GDM1 (cell line): Measurements from ENCODE around the gene POLRMT.
A peak's percentile ranks its signal among the peaks of the same experiment; 100 is the strongest.
"Not testable (repeated sequence)": the region's sequence is repeated elsewhere in the genome, so short reads cannot be mapped to it uniquely, and the experiment has no call there.

Experiments used
- DNase-seq: peaks from one replicate; lab custom pipeline; 2025; lab: John Stamatoyannopoulos, UW

Gene POLRMT

DNA sequence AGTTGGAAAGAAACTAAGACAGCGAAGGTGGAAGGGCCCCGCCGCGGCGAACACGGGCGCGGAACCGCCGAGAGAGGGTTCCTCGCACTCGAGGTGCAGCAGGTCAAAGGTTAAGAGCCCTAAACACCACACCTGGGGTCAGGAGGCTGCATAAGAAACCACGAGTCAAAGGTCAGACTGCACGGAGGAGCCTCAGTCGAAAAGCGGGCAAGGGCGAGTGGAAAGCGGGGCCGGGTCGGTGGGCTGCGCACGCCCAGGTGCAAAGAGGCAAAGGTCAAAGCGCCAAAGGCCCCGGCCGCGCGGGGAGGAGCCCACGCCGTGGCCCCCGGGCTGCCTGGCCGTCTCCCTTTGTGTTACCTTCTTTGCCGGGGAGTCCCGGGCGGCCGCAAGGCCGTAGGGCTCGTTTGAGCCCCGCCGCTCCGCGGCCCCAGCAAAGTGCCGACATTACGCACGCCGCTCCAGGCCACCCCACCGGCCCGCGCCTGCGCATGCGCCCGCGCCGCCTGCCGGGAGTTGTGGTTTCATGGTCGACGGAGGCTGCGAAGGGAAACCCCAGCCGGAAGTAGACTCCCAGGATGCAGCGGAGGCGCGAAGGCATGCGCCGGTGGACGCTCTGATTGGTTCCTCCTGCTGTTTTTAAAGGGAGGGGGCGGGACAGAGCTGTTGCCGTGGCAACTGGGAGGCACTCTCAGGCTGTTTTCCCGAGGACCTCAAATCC, at the start of gene POLRMT:
POLRMT (minus strand) TSS at position 470 of the 718 bp plus-strand sequence; CDS start at position 445, 25 bp downstream.
- DNase-seq: peak; percentile 94

- no peak for DNase-seq
Measured at GRCh38 chr19:682678-683320, 49.5 kb upstream of the POLRMT start.

- DNase-seq: no peak
Measured at GRCh38 chr19:681029-682019, 48.0 kb upstream of the POLRMT start.

DNA sequence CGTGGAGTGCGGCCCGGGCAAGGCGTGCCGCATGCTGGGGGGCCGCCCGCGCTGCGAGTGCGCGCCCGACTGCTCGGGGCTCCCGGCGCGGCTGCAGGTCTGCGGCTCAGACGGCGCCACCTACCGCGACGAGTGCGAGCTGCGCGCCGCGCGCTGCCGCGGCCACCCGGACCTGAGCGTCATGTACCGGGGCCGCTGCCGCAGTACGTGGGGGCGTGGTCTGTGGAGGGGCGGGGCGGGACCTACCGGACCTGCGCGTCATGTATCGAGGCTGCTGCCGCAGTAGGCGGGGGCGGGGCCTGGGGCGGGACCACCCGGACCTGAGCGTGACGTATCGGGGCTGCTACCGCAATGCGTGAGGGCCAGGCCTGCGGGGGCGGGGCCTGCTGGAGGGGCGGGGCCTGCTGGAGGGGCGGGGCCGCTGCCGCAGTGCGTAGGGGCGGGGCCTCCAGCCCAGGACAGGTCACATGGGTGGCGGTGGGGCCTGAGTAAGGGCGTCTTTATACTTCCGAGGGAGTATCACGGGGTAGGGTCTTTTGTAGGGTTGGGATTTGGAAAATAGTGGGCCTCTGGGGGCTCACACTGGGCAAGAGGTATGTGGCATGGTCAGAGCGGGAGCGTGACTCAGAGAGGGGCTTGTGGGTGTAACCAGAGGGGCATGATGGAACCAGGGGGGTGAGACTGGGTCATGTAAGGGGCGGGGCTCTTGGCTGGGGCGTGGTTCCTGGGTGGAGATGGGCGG, 47.1 kb upstream of the POLRMT start:
- peak; percentile 98 for DNase-seq

DNA sequence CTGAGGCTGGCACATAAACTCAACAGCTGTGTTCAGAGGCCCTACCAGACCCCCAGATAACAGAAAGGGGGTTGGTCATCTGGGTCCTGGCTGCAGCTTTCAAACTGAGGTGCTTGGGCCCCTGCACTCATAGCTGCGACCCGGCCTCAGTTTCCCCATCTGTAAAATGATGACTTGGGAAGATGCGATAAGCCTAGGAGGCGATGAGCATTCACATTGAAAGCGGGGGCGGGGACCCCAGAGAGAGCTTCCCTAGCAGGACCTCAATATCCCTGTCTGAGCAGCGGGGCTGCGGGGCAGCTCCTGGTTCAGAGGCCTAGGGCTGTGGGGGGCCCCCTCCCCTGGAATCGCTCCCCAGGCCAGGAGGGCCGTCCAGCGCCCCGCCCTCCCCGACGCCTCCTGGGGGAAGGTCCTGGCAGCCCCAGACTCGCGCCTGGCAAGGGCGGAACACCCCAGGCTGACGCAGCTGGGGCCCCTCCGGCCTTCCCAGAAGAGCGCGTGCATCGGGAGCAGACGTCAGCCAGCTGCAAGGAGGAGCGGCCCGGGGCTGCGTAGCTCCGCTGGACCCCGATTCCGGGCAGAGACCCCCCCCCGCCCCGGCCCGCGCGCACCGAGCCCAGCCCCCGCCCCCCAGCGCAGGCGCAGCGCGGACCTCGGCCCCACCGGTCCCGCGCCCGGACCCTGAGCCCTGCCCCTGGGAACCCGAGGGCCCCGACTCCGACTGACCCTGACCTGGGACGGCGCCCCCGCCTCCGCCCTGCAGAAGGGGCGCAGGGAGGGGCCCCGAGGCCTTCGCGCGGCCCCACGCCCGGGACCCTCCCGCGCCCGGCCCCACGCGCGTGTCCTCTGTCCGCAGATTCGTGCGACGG, 46.3 kb upstream of the POLRMT start:
- DNase-seq: no peak

DNA sequence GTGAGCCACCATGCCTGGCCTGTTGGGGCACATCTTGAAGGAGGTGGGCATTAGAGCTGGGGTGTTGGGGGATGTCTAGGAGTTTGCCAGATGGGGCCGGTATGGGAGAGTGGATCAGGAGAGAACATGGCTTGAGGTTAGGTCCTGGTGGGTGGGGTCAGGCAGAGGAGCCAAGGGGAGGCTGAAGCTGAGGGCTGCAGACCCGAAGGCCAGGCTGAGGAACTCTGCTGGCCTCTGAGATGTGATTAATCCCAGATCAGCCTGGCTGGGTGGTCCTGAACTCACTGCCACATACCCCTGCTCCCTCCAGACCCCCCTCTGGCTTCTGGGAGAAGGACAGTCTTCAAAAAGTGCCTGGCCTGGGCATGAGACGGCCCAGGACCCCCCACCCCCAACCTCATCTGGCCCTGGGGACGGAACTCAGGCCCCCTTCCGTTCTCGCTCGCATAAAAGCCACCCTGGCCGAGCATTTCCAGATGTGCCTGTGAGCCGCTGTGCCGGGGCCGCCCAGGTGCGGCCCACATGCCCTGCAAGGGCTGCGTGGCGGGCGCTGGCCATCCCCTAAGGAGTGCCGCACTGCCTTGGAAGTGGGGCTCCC, 45.6 kb upstream of the POLRMT start:
- no peak for DNase-seq

DNA sequence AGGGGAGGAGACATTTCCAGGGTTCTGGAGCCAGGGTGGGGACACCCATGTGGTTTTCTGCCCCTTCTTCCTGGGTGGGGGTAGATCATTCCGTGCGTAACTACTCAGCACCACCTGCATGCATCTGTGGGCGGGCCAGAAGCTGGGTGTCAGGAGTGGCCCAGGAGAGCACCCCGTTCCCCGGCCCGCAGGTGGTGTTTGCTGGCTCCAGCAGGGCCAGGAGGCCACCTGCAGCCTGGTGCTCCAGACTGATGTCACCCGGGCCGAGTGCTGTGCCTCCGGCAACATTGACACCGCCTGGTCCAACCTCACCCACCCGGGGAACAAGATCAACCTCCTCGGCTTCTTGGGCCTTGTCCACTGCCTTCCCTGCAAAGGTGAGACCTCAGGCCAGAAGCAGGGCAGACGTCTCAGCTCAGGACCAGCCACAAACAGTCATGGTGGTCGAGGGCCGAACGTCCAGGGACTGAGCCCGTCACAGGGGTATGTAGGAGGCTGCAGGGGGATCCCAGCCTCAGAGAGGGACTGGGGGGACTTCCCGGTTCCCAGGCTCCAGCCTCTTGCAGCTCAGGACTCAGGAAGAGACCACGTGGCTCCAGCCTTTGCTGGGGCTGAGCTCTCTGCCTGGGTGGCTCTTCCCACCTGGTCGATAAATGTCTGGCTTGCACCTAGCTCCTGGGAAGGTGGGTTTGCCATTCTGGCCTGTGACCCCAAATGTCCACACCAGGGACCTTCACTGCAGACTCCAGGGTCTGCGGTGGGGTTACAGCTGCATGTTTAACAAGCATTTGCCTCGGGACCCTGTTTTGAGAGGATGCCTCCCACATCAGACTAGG, 44.5 kb upstream of the POLRMT start:
- DNase-seq: no peak

DNA sequence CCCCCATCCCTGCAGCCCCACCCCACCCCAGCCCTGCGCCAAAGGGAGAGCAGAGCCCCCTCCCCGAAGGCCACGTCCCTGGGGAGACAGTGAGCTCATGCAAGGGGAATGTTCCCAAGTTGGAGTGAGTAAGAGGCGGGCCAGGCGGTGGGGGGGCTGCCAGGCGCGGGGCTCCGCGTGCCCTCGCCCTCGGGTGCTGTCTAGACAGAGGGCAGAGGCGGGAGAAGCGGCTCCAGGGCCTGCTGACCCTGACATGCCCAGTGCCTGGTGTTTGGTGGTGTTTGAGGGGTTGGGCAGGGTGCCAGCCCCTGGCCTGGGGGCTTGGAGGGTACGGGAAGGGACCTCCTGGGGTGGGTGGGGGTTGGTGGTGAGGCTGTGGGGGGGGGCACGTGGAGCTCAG, 43.9 kb upstream of the POLRMT start:
- DNase-seq: no peak

DNA sequence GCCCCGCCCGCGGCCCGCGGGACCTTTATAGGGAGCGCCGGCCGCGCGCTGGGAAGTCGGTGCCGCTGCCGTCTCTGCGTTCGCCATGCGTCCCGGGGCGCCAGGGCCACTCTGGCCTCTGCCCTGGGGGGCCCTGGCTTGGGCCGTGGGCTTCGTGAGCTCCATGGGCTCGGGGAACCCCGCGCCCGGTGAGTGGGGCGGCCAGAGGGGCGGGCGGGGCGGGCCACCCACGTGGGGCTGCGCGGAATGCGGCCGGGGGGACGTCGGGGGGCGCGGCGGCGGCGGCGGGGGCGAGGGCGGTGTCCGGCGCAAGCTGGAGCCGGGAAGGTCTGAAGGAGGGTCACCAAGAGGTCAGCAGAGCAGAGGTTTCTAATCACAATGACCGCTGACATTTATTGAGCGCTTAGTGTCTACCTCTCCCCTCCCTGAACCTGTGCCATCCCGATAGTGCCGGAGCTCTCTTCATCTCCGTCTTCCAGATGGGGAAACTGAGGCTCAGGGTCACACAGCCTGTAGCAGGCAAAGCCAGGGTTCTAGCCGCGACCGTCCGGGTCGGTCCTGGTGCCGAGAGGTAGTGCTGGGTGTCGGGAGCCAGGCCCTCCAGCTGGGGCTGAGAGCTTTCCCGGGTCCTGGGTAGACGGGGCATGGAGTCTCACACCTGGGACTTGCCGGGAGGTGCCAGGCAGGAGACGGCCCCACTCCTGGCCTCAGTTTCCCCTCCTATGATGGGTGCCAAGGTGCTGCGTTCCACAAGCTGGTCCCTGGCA, 43.2 kb upstream of the POLRMT start, which contains the start of gene FSTL3:
FSTL3 (plus strand) TSS at position 54 of the 767 bp plus-strand sequence; CDS start at position 86, 32 bp downstream.
- no peak for DNase-seq

DNA sequence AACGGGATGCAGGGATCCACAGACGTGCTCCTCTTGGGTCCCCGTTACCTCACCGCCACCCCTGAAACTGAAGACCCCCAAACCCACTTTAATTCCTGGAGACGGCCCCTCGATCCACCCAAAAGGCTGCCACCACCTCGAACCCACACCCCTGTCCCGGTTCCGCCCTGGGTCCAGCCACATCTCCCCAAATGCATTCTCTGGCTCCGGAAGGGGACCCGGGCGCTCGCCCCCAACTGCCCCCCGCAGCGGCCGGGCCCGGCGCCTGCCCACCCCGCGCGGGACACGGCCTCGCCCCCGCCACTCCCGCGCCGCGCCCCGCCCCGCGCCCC, 42.6 kb upstream of the POLRMT start:
- no peak for DNase-seq

GRCh38 chr19:674282-675151, 41.2 kb upstream of the POLRMT start:
- DNase-seq: no peak

DNA sequence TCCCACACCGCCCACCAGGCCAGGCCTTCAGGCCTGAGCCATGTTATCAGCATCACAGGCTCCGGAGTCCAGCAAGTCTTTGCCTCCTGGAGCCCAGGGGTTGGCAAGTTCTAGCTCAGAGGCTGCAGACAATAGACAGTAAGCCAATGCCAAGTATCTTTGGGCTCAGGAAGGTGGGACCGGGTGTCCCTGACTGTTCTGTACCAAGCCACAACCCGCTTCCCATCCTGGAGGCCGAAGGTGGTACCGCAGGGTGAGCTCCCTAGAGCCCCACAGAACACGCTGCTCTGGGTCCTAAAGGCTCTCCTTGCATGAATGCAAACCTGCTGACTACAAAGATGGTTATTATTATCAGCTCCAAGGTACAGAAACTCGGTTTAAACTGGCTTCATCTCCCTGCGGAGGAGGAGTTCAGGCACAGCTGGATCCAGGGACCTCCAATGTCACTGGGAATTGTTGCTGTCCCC, 37.3 kb upstream of the POLRMT start:
- no peak for DNase-seq

- DNase-seq: not testable (repeated sequence)
Measured at GRCh38 chr19:668675-669434, 35.5 kb upstream of the POLRMT start.

- not testable (repeated sequence) for DNase-seq
Measured at GRCh38 chr19:666985-667573, 33.7 kb upstream of the POLRMT start.

- DNase-seq: peak; percentile 63
Measured at GRCh38 chr19:664913-665443, 31.6 kb upstream of the POLRMT start.

DNA sequence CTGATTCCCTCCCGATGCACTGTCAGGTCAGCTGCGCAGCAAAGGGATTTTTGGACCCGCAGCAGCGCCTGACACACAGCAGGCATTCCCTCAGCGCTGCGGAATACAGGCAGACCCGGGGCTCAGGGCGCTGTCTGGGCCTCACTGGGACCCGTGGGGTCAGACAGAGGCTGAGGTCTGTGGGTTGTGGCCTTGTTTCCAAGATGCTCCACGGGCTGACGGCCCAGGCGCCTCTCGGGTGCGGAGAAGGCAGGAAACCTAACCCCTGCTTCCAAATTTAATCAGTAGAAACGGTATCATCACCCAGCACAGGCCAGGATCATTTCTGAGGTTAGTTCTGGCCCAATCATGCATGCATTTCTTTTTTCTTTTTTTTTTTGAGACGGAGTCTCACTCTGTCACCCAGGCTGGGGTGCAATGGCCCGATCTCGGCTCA, 30.4 kb upstream of the POLRMT start:
- no peak for DNase-seq
